Mammary epithelial cell (primary cell): Measurements from ENCODE around the gene LARGE1.

Experiments used
- CTCF ChIP-seq, 2 donors: IDR thresholded peaks in 1 of 2; conservative IDR thresholded peaks in 1 of 2; 2 replicates each; pipeline ENCODE4 v1.5.1; 2011 to 2012; ENCODE audit warnings: inconsistent platforms in 2 of 2, low read length in 2 of 2, mild to moderate bottlenecking in 2 of 2, control low read depth in 1 of 2, low read depth in 1 of 2; ENCODE audit not compliant: insufficient read depth in 1 of 2; ENCODE audit errors: extremely low read depth in 1 of 2
- EZH2 ChIP-seq: IDR thresholded peaks from 2 replicates; pipeline ENCODE4 v1.6.1; 2012; ENCODE audit warnings: low read length, inconsistent platforms, borderline replicate concordance

DNA sequence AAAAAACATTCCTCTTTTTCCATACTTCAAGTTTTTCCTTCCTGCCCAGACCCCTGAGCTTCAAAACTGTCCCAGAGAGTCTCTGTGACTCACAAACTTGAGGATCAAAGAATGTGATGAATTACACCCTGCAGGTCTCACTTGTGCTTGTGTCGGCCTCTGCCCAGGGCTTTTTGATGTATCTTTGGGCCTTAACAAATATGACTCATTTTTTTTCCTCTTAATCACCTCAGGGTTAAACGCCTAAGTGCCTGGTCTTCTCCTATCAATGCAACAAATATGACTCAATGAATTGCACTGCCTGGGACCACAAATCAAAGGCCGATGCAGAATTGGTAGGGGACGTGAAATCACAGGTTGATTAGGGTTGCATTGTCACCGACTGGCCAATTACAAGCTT, 267.7 kb downstream of the LARGE1 start:
- TF ChIP-seq CTCF (conservative IDR thresholded peaks at IDR 0.05 in 1 of 2, IDR thresholded peaks at IDR 0.05 in 1 of 2; ENCODE audit: extremely low read depth in 1 of 2, insufficient read depth in 1 of 2, low read depth in 1 of 2, low read length in 2 of 2) (no peak), EZH2 (no peak)
